Measurements from ENCODE around the gene ATF7IP. TPM values are rescaled to one million over a fixed set of nuclear protein-coding genes. Genes with fewer than 3 reads are reported as not detected.

The ATF7IP gene
- total RNA-seq, 2 experiments from 2014 or later, result 55.6 to 66.0 TPM

DNA sequence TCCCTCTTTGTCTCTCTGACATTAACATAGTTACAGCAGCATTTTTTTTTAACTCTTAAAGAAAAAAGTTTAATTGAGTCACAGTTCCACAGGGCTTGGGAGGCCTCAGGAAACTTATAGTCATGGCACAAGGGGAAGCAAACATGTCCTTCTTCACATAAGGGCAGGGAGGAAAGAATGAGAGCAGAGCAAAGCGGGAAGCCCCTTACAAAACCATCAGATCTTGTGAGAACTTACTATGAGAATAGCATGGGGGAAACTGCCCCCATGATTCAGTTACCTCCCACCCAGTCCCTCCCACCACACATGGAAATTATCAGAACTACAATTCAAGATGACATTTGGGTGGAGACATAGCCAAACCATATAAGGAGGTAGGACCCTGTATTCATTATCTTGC, 106.0 kb downstream of the ATF7IP start:
- Histone ChIP-seq H3K4me3 (ENCODE audit: low read depth, low read length, poor library complexity, severe bottlenecking) (no peak overlapping the region), H3K9me3 (ENCODE audit: low read length) (peaks cover 54% of the 10 kb centered on the region), H2AFZ (ENCODE audit: low read length) (no peak overlapping the region), H3K27ac (ENCODE audit: low read depth, low read length, poor library complexity, severe bottlenecking) (no peak overlapping the region), H3K36me3 (ENCODE audit: insufficient read depth, low read length) (peaks cover 99% of the 10 kb centered on the region), H3K79me2 (ENCODE audit: insufficient read depth, low read depth, low read length) (no peaks in the 10 kb centered on the region), H3K9me2 (ENCODE audit: insufficient read depth, low read length) (no peaks in the 10 kb centered on the region), H3K4me2 (ENCODE audit: low read length) (no peak overlapping the region), H3K4me1 (ENCODE audit: insufficient read depth, low read length, poor library complexity, severe bottlenecking) (no peaks in the 10 kb centered on the region), H4K20me1 (ENCODE audit: insufficient read depth, low read length) (no peaks in the 10 kb centered on the region)
- intact Hi-C loops (cut with micrococcal nuclease; ENCODE audit: unreplicated experiment), result no loop called here
- no peak for DNase-seq (ENCODE audit: low spot score)
- no peak for TF ChIP-seq EZH2phosphoT487 (IDR thresholded peaks at IDR 0.05; ENCODE audit: borderline replicate concordance, low read depth, low read length)
- TF ChIP-seq, protein P1, sequence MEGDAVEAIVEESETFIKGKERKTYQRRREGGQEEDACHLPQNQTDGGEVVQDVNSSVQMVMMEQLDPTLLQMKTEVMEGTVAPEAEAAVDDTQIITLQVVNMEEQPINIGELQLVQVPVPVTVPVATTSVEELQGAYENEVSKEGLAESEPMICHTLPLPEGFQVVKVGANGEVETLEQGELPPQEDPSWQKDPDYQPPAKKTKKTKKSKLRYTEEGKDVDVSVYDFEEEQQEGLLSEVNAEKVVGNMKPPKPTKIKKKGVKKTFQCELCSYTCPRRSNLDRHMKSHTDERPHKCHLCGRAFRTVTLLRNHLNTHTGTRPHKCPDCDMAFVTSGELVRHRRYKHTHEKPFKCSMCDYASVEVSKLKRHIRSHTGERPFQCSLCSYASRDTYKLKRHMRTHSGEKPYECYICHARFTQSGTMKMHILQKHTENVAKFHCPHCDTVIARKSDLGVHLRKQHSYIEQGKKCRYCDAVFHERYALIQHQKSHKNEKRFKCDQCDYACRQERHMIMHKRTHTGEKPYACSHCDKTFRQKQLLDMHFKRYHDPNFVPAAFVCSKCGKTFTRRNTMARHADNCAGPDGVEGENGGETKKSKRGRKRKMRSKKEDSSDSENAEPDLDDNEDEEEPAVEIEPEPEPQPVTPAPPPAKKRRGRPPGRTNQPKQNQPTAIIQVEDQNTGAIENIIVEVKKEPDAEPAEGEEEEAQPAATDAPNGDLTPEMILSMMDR (conservative IDR thresholded peaks at IDR 0.05; ENCODE audit: low read length), result no peak
- POLR2A ChIA-PET, result no interaction called here
- BruUV-seq (replicated peaks), result no TSS peak
- CTCF ChIA-PET (ENCODE audit: unreplicated experiment), result no interaction called here

DNA sequence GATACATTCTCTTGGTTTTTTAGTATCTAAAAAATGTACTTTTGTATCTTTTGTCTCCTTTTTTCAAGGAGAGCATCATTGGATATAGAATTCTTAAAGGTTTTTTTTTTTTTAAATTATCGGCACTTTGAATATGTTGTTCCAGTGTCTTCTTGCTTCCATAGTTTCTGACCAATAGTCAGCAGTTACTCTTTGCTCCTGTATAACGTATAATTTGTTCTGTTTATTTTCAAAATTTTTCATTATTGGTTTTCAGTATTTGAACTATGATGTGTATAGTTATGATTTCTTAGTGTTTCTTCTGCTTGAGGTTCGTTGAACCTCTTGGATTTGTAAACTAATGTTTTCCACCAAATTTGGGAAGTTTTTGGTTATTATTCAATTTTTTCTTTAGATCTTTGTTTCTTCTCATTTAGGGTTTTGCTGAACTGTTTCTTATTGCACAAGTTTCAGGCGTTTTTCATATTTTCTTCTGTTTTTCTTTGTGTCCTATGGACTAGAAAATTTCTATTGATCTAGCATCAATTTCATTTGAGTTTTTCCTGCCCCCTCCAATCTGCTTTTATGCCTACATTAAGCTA, 108.3 kb downstream of the ATF7IP start:
- CTCF ChIA-PET (ENCODE audit: unreplicated experiment), result no interaction called here
- Histone ChIP-seq H4K20me1 (ENCODE audit: insufficient read depth, low read length) (no peaks in the 10 kb centered on the region), H3K9me3 (ENCODE audit: low read length) (peaks cover 49% of the 10 kb centered on the region), H3K27ac (ENCODE audit: low read depth, low read length, poor library complexity, severe bottlenecking) (no peak overlapping the region), H3K4me3 (ENCODE audit: low read depth, low read length, poor library complexity, severe bottlenecking) (no peak overlapping the region), H3K4me1 (ENCODE audit: insufficient read depth, low read length, poor library complexity, severe bottlenecking) (no peaks in the 10 kb centered on the region), H3K9me2 (ENCODE audit: insufficient read depth, low read length) (no peaks in the 10 kb centered on the region), H3K4me2 (ENCODE audit: low read length) (no peak overlapping the region), H3K36me3 (ENCODE audit: insufficient read depth, low read length) (peaks cover 98% of the 10 kb centered on the region), H2AFZ (ENCODE audit: low read length) (no peak overlapping the region), H3K79me2 (ENCODE audit: insufficient read depth, low read depth, low read length) (no peaks in the 10 kb centered on the region)
- no peak for TF ChIP-seq EZH2phosphoT487 (IDR thresholded peaks at IDR 0.05; ENCODE audit: borderline replicate concordance, low read depth, low read length)
- TF ChIP-seq, protein P1 (conservative IDR thresholded peaks at IDR 0.05; ENCODE audit: low read length), result no peak
- BruUV-seq (replicated peaks), result no TSS peak
- peak; percentile 55 for DNase-seq (ENCODE audit: low spot score)
- intact Hi-C loops (cut with micrococcal nuclease; ENCODE audit: unreplicated experiment), result no loop called here
- POLR2A ChIA-PET, result interaction anchor here (0.6 to 1.0 kb wide), 5 partner anchors 11 to 318 kb away, joined by 3 to 8 read pairs (median 3); no protein-coding TSS in a partner anchor

DNA sequence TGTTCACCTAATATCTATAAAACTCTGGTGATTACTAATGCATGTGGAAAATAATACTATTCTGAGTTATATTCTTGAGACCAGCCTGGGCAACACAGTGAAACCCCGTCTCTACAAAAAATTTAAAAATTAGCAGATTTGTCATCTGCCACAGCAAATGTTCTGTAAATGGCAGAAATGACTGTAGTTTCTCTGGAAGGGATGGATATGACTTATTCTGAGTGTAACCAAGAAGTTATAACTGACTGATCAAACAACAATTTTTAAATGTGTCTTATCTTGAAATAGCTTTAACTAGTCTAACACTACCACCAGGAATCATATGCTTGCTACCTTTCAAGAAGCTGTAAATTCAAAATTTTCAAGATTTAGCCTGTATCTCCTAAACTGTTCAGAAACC, 113.5 kb downstream of the ATF7IP start:
- Histone ChIP-seq H3K9me2 (ENCODE audit: insufficient read depth, low read length) (no peaks in the 10 kb centered on the region), H3K79me2 (ENCODE audit: insufficient read depth, low read depth, low read length) (no peaks in the 10 kb centered on the region), H3K36me3 (ENCODE audit: insufficient read depth, low read length) (peaks cover 98% of the 10 kb centered on the region), H3K4me1 (ENCODE audit: insufficient read depth, low read length, poor library complexity, severe bottlenecking) (no peaks in the 10 kb centered on the region), H3K4me2 (ENCODE audit: low read length) (no peak overlapping the region), H4K20me1 (ENCODE audit: insufficient read depth, low read length) (no peaks in the 10 kb centered on the region), H3K27ac (ENCODE audit: low read depth, low read length, poor library complexity, severe bottlenecking) (no peak overlapping the region), H3K4me3 (ENCODE audit: low read depth, low read length, poor library complexity, severe bottlenecking) (no peak overlapping the region), H2AFZ (ENCODE audit: low read length) (no peak overlapping the region), H3K9me3 (ENCODE audit: low read length) (peaks cover 18% of the 10 kb centered on the region)
- no peak for DNase-seq (ENCODE audit: low spot score)
- CTCF ChIA-PET (ENCODE audit: unreplicated experiment), result no interaction called here
- BruUV-seq (replicated peaks), result no TSS peak
- intact Hi-C loops (cut with micrococcal nuclease; ENCODE audit: unreplicated experiment), result no loop called here
- no peak for TF ChIP-seq EZH2phosphoT487 (IDR thresholded peaks at IDR 0.05; ENCODE audit: borderline replicate concordance, low read depth, low read length)
- TF ChIP-seq, protein P1 (conservative IDR thresholded peaks at IDR 0.05; ENCODE audit: low read length), result no peak
- POLR2A ChIA-PET, result interaction anchor here (0.7 to 1.0 kb wide), 2 partner anchors 11 to 55 kb away, joined by 3 to 4 read pairs; no protein-coding TSS in a partner anchor
